Activated CD4-positive, CD25-positive, alpha-beta regulatory T cell treated with anti-CD3 and anti-CD28 coated beads, Interleukin-2, amount 50 U/mL, for 72 hours (primary cell): ENCODE measurements around the gene MICALL2.

Experiments used
- DNase-seq: peaks from one replicate; pipeline ENCODE4 v3.0.0; 2021

MICALL2 gene

GRCh38 chr7:1458683-1459511 is at the start of gene MICALL2:
Gene MICALL2, minus strand, starts transcription at chr7:1459470. Its CDS starts 144 bp downstream, at chr7:1459326.
- peak; percentile 56 for DNase-seq

- no peak for DNase-seq
Measured at GRCh38 chr7:1508277-1508758, 49.0 kb upstream of the MICALL2 start.

GRCh38 chr7:1505731-1506550 is 46.7 kb upstream of the MICALL2 start:
- DNase-seq = no peak

- DNase-seq = peak; percentile 93
Measured at GRCh38 chr7:1503816-1504775, 44.8 kb upstream of the MICALL2 start, which contains the start of gene INTS1. Gene INTS1, minus strand, starts transcription at chr7:1504389. Its CDS starts 429 bp downstream, at chr7:1503960.

- no peak for DNase-seq
Measured at GRCh38 chr7:1503390-1503789, 44.1 kb upstream of the MICALL2 start.

GRCh38 chr7:1502845-1503244 is 43.6 kb upstream of the MICALL2 start:
- DNase-seq = no peak

GRCh38 chr7:1501487-1502270 is 42.4 kb upstream of the MICALL2 start:
- DNase-seq = no peak

- DNase-seq = no peak
Measured at GRCh38 chr7:1500064-1500807, 41.0 kb upstream of the MICALL2 start.

GRCh38 chr7:1499367-1500029 is 40.2 kb upstream of the MICALL2 start:
- DNase-seq = no peak

- DNase-seq = no peak
Measured at GRCh38 chr7:1498370-1499305, 39.4 kb upstream of the MICALL2 start.

- no peak for DNase-seq
Measured at GRCh38 chr7:1497293-1497927, 38.1 kb upstream of the MICALL2 start.

GRCh38 chr7:1496531-1497292 is 37.4 kb upstream of the MICALL2 start:
- no peak for DNase-seq

- no peak for DNase-seq
Measured at GRCh38 chr7:1495564-1496242, 36.4 kb upstream of the MICALL2 start.

GRCh38 chr7:1494866-1495563 is 35.7 kb upstream of the MICALL2 start:
- DNase-seq = no peak

GRCh38 chr7:1494447-1494846 is 35.2 kb upstream of the MICALL2 start:
- no peak for DNase-seq

GRCh38 chr7:1493571-1493970 is 34.3 kb upstream of the MICALL2 start:
- no peak for DNase-seq

GRCh38 chr7:1493129-1493528 is 33.9 kb upstream of the MICALL2 start:
- DNase-seq = no peak
